GM12878 (cell line): ENCODE measurements around the gene SNX3.

Experiments used
- CEBPB ChIP-seq, 2 experiments: fragments of 150-350 bp in 1 of 2; IDR thresholded peaks; 2 replicates each; pipeline ENCODE4 v1.6.1; 2012 to 2014; ENCODE audit warnings: low read depth in 2 of 2, low read length in 2 of 2, borderline replicate concordance in 1 of 2, inconsistent platforms in 1 of 2
- EZH2 ChIP-seq: IDR thresholded peaks from 2 replicates; pipeline ENCODE4 v1.6.1; 2012; ENCODE audit warnings: low read depth, mild to moderate bottlenecking, control low read depth, inconsistent platforms, low read length, borderline replicate concordance; ENCODE audit not compliant: control insufficient read depth
- MTA3 ChIP-seq: IDR thresholded peaks from 2 replicates; pipeline ENCODE4 v1.6.1; 2012; ENCODE audit warnings: low read length, inconsistent platforms, borderline replicate concordance
- SIN3A ChIP-seq: IDR thresholded peaks from 2 replicates; pipeline ENCODE4 v1.6.1; 2012; ENCODE audit warnings: low read depth, low read length, improper control_type of control experiment
- ZNF274 ChIP-seq: IDR thresholded peaks from one replicate; pipeline ENCODE4 v1.8.0; 2011; ENCODE audit not compliant: insufficient read length, insufficient read depth
- TF ChIP-seq, protein P1 (sequence below), 3 experiments: IDR thresholded peaks in 2 of 3; conservative IDR thresholded peaks in 1 of 3; 2 replicates each; pipeline ENCODE4 v1.5.1; 2011; ENCODE audit warnings: low read depth in 3 of 3, low read length in 3 of 3, mild to moderate bottlenecking in 3 of 3, control low read depth in 2 of 3, moderate library complexity in 2 of 3, inconsistent platforms in 1 of 3, mixed read lengths in 1 of 3; ENCODE audit not compliant: control insufficient read depth in 2 of 3, insufficient read depth in 1 of 3; ENCODE audit errors: extremely low read depth in 1 of 3
- TF ChIP-seq, protein P2 (sequence below): IDR thresholded peaks from 2 replicates; pipeline ENCODE4 v1.6.1; 2012; ENCODE audit warnings: improper control_type of control experiment, low read depth, low read length; ENCODE audit not compliant: insufficient replicate concordance
- TF ChIP-seq, protein P3 (sequence below): IDR thresholded peaks from 2 replicates; pipeline ENCODE4 v1.6.1; 2012; ENCODE audit warnings: low read length, inconsistent platforms
- TF ChIP-seq, protein P4 (sequence below): IDR thresholded peaks from 2 replicates; pipeline ENCODE4 v1.6.1; 2012; ENCODE audit warnings: mild to moderate bottlenecking, low read depth, low read length

DNA sequence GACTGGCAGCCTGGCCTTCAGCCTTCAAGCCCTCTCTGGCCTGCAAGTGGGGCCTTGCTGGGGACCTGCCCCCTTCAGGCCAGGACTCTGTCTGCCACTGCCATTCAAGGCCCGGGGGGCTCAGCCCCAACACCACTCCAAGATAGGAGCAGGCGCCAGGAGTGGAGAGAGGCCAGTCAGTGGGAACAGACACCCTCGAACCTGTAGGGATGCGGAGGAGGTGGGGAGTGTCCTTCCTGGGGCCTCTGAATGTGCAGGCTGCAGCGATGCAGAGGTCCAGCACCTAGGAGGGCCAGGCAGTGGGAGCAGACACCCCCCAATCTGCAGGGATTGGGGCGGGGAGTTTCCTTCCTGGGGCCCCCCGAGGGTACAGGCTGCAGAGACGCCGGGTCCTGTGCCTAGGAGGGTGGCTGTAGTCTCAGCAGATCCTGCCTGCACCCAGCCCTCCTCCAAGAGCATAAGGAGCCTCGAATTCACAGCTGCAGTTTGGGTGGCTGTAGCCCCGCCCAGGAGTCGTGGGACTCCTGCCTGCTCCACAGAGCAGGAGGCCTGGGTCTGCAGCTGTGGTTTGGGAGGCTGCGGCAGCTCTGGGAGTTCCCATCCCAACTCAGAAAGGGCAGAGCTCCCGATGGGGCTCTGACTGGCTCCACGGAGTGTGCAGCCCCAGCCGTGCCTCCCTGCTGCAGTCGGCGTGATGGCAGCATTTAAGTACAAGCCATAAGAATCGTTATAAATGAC is 61.9 kb downstream of the SNX3 start:
- TF ChIP-seq, protein P1, sequence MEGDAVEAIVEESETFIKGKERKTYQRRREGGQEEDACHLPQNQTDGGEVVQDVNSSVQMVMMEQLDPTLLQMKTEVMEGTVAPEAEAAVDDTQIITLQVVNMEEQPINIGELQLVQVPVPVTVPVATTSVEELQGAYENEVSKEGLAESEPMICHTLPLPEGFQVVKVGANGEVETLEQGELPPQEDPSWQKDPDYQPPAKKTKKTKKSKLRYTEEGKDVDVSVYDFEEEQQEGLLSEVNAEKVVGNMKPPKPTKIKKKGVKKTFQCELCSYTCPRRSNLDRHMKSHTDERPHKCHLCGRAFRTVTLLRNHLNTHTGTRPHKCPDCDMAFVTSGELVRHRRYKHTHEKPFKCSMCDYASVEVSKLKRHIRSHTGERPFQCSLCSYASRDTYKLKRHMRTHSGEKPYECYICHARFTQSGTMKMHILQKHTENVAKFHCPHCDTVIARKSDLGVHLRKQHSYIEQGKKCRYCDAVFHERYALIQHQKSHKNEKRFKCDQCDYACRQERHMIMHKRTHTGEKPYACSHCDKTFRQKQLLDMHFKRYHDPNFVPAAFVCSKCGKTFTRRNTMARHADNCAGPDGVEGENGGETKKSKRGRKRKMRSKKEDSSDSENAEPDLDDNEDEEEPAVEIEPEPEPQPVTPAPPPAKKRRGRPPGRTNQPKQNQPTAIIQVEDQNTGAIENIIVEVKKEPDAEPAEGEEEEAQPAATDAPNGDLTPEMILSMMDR (IDR thresholded peaks at IDR 0.05 in 2 of 3, conservative IDR thresholded peaks at IDR 0.05 in 1 of 3; ENCODE audit: control insufficient read depth in 2 of 3, extremely low read depth in 1 of 3, insufficient read depth in 1 of 3, low read depth in 3 of 3, low read length in 3 of 3) = no peak
- TF ChIP-seq ZNF274 (no peak), SIN3A (no peak), EZH2 (no peak), CEBPB (IDR thresholded peaks at IDR 0.05; ENCODE audit: borderline replicate concordance in 1 of 2, low read depth in 2 of 2, low read length in 2 of 2) (no peak), MTA3 (no peak)
- TF ChIP-seq, protein P2, sequence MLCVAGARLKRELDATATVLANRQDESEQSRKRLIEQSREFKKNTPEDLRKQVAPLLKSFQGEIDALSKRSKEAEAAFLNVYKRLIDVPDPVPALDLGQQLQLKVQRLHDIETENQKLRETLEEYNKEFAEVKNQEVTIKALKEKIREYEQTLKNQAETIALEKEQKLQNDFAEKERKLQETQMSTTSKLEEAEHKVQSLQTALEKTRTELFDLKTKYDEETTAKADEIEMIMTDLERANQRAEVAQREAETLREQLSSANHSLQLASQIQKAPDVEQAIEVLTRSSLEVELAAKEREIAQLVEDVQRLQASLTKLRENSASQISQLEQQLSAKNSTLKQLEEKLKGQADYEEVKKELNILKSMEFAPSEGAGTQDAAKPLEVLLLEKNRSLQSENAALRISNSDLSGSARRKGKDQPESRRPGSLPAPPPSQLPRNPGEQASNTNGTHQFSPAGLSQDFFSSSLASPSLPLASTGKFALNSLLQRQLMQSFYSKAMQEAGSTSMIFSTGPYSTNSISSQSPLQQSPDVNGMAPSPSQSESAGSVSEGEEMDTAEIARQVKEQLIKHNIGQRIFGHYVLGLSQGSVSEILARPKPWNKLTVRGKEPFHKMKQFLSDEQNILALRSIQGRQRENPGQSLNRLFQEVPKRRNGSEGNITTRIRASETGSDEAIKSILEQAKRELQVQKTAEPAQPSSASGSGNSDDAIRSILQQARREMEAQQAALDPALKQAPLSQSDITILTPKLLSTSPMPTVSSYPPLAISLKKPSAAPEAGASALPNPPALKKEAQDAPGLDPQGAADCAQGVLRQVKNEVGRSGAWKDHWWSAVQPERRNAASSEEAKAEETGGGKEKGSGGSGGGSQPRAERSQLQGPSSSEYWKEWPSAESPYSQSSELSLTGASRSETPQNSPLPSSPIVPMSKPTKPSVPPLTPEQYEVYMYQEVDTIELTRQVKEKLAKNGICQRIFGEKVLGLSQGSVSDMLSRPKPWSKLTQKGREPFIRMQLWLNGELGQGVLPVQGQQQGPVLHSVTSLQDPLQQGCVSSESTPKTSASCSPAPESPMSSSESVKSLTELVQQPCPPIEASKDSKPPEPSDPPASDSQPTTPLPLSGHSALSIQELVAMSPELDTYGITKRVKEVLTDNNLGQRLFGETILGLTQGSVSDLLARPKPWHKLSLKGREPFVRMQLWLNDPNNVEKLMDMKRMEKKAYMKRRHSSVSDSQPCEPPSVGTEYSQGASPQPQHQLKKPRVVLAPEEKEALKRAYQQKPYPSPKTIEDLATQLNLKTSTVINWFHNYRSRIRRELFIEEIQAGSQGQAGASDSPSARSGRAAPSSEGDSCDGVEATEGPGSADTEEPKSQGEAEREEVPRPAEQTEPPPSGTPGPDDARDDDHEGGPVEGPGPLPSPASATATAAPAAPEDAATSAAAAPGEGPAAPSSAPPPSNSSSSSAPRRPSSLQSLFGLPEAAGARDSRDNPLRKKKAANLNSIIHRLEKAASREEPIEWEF = no peak
- TF ChIP-seq, protein P3, sequence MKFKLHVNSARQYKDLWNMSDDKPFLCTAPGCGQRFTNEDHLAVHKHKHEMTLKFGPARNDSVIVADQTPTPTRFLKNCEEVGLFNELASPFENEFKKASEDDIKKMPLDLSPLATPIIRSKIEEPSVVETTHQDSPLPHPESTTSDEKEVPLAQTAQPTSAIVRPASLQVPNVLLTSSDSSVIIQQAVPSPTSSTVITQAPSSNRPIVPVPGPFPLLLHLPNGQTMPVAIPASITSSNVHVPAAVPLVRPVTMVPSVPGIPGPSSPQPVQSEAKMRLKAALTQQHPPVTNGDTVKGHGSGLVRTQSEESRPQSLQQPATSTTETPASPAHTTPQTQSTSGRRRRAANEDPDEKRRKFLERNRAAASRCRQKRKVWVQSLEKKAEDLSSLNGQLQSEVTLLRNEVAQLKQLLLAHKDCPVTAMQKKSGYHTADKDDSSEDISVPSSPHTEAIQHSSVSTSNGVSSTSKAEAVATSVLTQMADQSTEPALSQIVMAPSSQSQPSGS = no peak
- TF ChIP-seq, protein P4, sequence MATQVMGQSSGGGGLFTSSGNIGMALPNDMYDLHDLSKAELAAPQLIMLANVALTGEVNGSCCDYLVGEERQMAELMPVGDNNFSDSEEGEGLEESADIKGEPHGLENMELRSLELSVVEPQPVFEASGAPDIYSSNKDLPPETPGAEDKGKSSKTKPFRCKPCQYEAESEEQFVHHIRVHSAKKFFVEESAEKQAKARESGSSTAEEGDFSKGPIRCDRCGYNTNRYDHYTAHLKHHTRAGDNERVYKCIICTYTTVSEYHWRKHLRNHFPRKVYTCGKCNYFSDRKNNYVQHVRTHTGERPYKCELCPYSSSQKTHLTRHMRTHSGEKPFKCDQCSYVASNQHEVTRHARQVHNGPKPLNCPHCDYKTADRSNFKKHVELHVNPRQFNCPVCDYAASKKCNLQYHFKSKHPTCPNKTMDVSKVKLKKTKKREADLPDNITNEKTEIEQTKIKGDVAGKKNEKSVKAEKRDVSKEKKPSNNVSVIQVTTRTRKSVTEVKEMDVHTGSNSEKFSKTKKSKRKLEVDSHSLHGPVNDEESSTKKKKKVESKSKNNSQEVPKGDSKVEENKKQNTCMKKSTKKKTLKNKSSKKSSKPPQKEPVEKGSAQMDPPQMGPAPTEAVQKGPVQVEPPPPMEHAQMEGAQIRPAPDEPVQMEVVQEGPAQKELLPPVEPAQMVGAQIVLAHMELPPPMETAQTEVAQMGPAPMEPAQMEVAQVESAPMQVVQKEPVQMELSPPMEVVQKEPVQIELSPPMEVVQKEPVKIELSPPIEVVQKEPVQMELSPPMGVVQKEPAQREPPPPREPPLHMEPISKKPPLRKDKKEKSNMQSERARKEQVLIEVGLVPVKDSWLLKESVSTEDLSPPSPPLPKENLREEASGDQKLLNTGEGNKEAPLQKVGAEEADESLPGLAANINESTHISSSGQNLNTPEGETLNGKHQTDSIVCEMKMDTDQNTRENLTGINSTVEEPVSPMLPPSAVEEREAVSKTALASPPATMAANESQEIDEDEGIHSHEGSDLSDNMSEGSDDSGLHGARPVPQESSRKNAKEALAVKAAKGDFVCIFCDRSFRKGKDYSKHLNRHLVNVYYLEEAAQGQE = no peak
